GM21528 (cell line): ENCODE data around the gene VAPB.

ENCODE experiments used
- ATAC-seq: cut with Tn5 transposase; IDR thresholded peaks from one replicate; pipeline ENCODE4 v1.9.1; 2021; ENCODE audit warnings: mild to moderate bottlenecking, moderate library complexity; ENCODE audit not compliant: unreplicated experiment, low FRiP score

VAPB gene

GRCh38 chr20:58432186-58432954, 43.3 kb downstream of the VAPB start:
- ATAC-seq, result no peak

GRCh38 chr20:58433029-58433647, 44.1 kb downstream of the VAPB start:
- ATAC-seq, result no peak

- no peak for ATAC-seq
Observed at GRCh38 chr20:58433759-58434158, 44.7 kb downstream of the VAPB start.

GRCh38 chr20:58434326-58434725, 45.3 kb downstream of the VAPB start:
- no peak for ATAC-seq

- no peak for ATAC-seq
Observed at GRCh38 chr20:58435237-58435636, 46.2 kb downstream of the VAPB start.

GRCh38 chr20:58436868-58437645, 48.0 kb downstream of the VAPB start:
- ATAC-seq, result no peak

GRCh38 chr20:58438970-58439808, 50.2 kb downstream of the VAPB start:
- ATAC-seq, result no peak

- ATAC-seq, result no peak
Observed at GRCh38 chr20:58440021-58440767, 51.2 kb downstream of the VAPB start.

GRCh38 chr20:58441723-58442122, 52.7 kb downstream of the VAPB start:
- no peak for ATAC-seq

- no peak for ATAC-seq
Observed at GRCh38 chr20:58444746-58445255, 55.8 kb downstream of the VAPB start.

- no peak for ATAC-seq
Observed at GRCh38 chr20:58446264-58446959, 57.4 kb downstream of the VAPB start.

GRCh38 chr20:58446960-58447265, 57.9 kb downstream of the VAPB start:
- no peak for ATAC-seq

GRCh38 chr20:58447511-58448391, 58.7 kb downstream of the VAPB start:
- no peak for ATAC-seq

GRCh38 chr20:58448958-58449357, 59.9 kb downstream of the VAPB start:
- no peak for ATAC-seq

- no peak for ATAC-seq
Observed at GRCh38 chr20:58449681-58450221, 60.7 kb downstream of the VAPB start.

- no peak for ATAC-seq
Observed at GRCh38 chr20:58450254-58450653, 61.2 kb downstream of the VAPB start.

- ATAC-seq, result no peak
Observed at GRCh38 chr20:58452667-58453255, 63.7 kb downstream of the VAPB start.

GRCh38 chr20:58453391-58453790, 64.4 kb downstream of the VAPB start:
- no peak for ATAC-seq
